GM21825 (cell line): ENCODE data around the gene DAB1.

Experiments used
- ATAC-seq: cut with Tn5 transposase; IDR thresholded peaks from one replicate; pipeline ENCODE4 v1.9.1; 2021; ENCODE audit warnings: mild to moderate bottlenecking, moderate library complexity; ENCODE audit not compliant: unreplicated experiment

DAB1 gene

GRCh38 chr1:57186455-57186854 is 237.4 kb downstream of the DAB1 start:
- no peak for ATAC-seq

- no peak for ATAC-seq
Measured at GRCh38 chr1:57179001-57179400, 244.9 kb downstream of the DAB1 start.

- ATAC-seq = no peak
Measured at GRCh38 chr1:57175506-57175905, 248.4 kb downstream of the DAB1 start.

- no peak for ATAC-seq
Measured at GRCh38 chr1:57172040-57172439, 251.8 kb downstream of the DAB1 start.

- ATAC-seq = no peak
Measured at GRCh38 chr1:57167997-57168396, 255.9 kb downstream of the DAB1 start.

GRCh38 chr1:57165546-57165945 is 258.3 kb downstream of the DAB1 start:
- no peak for ATAC-seq

- no peak for ATAC-seq
Measured at GRCh38 chr1:57164584-57164983, 259.3 kb downstream of the DAB1 start.

GRCh38 chr1:57163789-57164188 is 260.1 kb downstream of the DAB1 start:
- ATAC-seq = no peak

GRCh38 chr1:57163325-57163724 is 260.5 kb downstream of the DAB1 start:
- ATAC-seq = no peak

GRCh38 chr1:57162607-57163261 is 261.1 kb downstream of the DAB1 start:
- ATAC-seq = no peak

- no peak for ATAC-seq
Measured at GRCh38 chr1:57160594-57160993, 263.3 kb downstream of the DAB1 start.

- ATAC-seq = no peak
Measured at GRCh38 chr1:57158604-57158998, 265.3 kb downstream of the DAB1 start.

- ATAC-seq = no peak
Measured at GRCh38 chr1:57157818-57158603, 265.8 kb downstream of the DAB1 start.

- no peak for ATAC-seq
Measured at GRCh38 chr1:57156907-57157306, 267.0 kb downstream of the DAB1 start.

GRCh38 chr1:57146100-57146499 is 277.8 kb downstream of the DAB1 start:
- ATAC-seq = no peak

GRCh38 chr1:57142999-57143398 is 280.9 kb downstream of the DAB1 start:
- ATAC-seq = no peak

GRCh38 chr1:57142169-57142568 is 281.7 kb downstream of the DAB1 start:
- no peak for ATAC-seq

- no peak for ATAC-seq
Measured at GRCh38 chr1:57138432-57139078, 285.3 kb downstream of the DAB1 start.

- ATAC-seq = no peak
Measured at GRCh38 chr1:57137980-57138379, 285.9 kb downstream of the DAB1 start.

- ATAC-seq = no peak
Measured at GRCh38 chr1:57134803-57135202, 289.1 kb downstream of the DAB1 start.

- no peak for ATAC-seq
Measured at GRCh38 chr1:57133686-57134085, 290.2 kb downstream of the DAB1 start.

GRCh38 chr1:57132993-57133622 is 290.8 kb downstream of the DAB1 start:
- no peak for ATAC-seq
